Thyroid gland (tissue), 4 donors: ENCODE results near the gene EFCAB6.

Experiments
- CTCF ChIP-seq, 6 experiments: fragments of 200-600 bp in 3 of 6; fragments of 450-650 bp in 3 of 6; sonication (generic) in 3 of 6; IDR thresholded peaks; one replicate each; pipeline ENCODE4 v1.5.1; 2016 to 2019; ENCODE audit warnings: antibody characterized with exemption in 6 of 6, mild to moderate bottlenecking in 2 of 6, inconsistent platforms in 1 of 6, moderate library complexity in 1 of 6
- POLR2A ChIP-seq, 2 donors: fragments of 450-650 bp; IDR thresholded peaks; one replicate each; pipeline ENCODE4 v1.6.1; 2017; ENCODE audit warnings: antibody characterized with exemption in 2 of 2, mild to moderate bottlenecking in 2 of 2, moderate library complexity in 1 of 2

- TF ChIP-seq CTCF (IDR thresholded peaks at IDR 0.05) (no peak), POLR2A (IDR thresholded peaks at IDR 0.05) (no peak)
Observed at GRCh38 chr22:43682851-43683250, 129.3 kb downstream of the EFCAB6 start.
